DOHH2 (cell line): ENCODE measurements around the gene CDH4.

Experiments
- H3F3A ChIP-seq: fragments of 200-600 bp; sonication (generic), shearing (Covaris generic); 2 replicates; pipeline ENCODE4 v1.6.0; 2016; ENCODE audit warnings: antibody characterized with exemption, mild to moderate bottlenecking; ENCODE audit not compliant: control insufficient read depth, insufficient read depth
- H3K27ac ChIP-seq: fragments of 200-600 bp; sonication (generic); 2 replicates; pipeline ENCODE4 v1.5.1; 2014; ENCODE audit warnings: low read depth, mild to moderate bottlenecking, low read length, moderate library complexity
- H3K27me3 ChIP-seq: fragments of 200-600 bp; sonication (generic); 2 replicates; pipeline ENCODE4 v1.6.1; 2014; ENCODE audit warnings: mild to moderate bottlenecking, low read length, mixed read lengths; ENCODE audit not compliant: control insufficient read depth
- H3K36me3 ChIP-seq: fragments of 200-600 bp; sonication (generic); 2 replicates; pipeline ENCODE4 v1.6.1; 2014; ENCODE audit warnings: mild to moderate bottlenecking, low read length, moderate library complexity, mixed read lengths; ENCODE audit not compliant: control insufficient read depth
- H3K4me1 ChIP-seq: fragments of 200-600 bp; sonication (generic); 2 replicates; pipeline ENCODE4 v1.6.1; 2014; ENCODE audit warnings: mild to moderate bottlenecking, low read length, mixed read lengths; ENCODE audit not compliant: control insufficient read depth
- H3K4me2 ChIP-seq: fragments of 200-600 bp; sonication (generic); 2 replicates; pipeline ENCODE4 v1.6.0; 2014; ENCODE audit warnings: mild to moderate bottlenecking, low read length, moderate library complexity
- H3K4me3 ChIP-seq: fragments of 200-600 bp; sonication (generic); 2 replicates; pipeline ENCODE4 v1.5.1; 2014; ENCODE audit warnings: mild to moderate bottlenecking, low read length, mixed read lengths
- H3K79me2 ChIP-seq: fragments of 200-600 bp; sonication (generic); 2 replicates; pipeline ENCODE4 v1.6.1; 2014; ENCODE audit warnings: mild to moderate bottlenecking, low read length, mixed read lengths; ENCODE audit not compliant: control insufficient read depth
- H3K9me2 ChIP-seq: fragments of 200-600 bp; sonication (generic); replicated peaks from 2 replicates; pipeline ENCODE4 v1.6.1; 2014; ENCODE audit warnings: mild to moderate bottlenecking, low read length, mixed read lengths; ENCODE audit not compliant: control insufficient read depth
- H3K9me3 ChIP-seq: fragments of 200-600 bp; sonication (generic); 2 replicates; pipeline ENCODE4 v1.6.1; 2014; ENCODE audit warnings: antibody characterized with exemption, low read length, mixed read lengths; ENCODE audit not compliant: control insufficient read depth, insufficient read depth
- H4K20me1 ChIP-seq: fragments of 200-600 bp; sonication (generic); 2 replicates; pipeline ENCODE4 v1.6.0; 2014; ENCODE audit warnings: low read depth, mild to moderate bottlenecking, antibody characterized with exemption, low read length, moderate library complexity; ENCODE audit not compliant: control insufficient read depth, insufficient read depth
- EZH2phosphoT487 ChIP-seq: fragments of 200-600 bp; sonication (generic); IDR thresholded peaks from 2 replicates; pipeline ENCODE4 v1.6.1; 2017; ENCODE audit warnings: borderline replicate concordance, mild to moderate bottlenecking, antibody characterized with exemption, low read length, moderate library complexity, mixed read lengths
- TF ChIP-seq, protein P1 (sequence below): fragments of 200-600 bp; sonication (generic); IDR thresholded peaks from one replicate; pipeline ENCODE4 v1.5.1; 2014; ENCODE audit warnings: antibody characterized with exemption, mild to moderate bottlenecking, low read depth, low read length; ENCODE audit not compliant: poor library complexity, severe bottlenecking

The CDH4 gene

DNA sequence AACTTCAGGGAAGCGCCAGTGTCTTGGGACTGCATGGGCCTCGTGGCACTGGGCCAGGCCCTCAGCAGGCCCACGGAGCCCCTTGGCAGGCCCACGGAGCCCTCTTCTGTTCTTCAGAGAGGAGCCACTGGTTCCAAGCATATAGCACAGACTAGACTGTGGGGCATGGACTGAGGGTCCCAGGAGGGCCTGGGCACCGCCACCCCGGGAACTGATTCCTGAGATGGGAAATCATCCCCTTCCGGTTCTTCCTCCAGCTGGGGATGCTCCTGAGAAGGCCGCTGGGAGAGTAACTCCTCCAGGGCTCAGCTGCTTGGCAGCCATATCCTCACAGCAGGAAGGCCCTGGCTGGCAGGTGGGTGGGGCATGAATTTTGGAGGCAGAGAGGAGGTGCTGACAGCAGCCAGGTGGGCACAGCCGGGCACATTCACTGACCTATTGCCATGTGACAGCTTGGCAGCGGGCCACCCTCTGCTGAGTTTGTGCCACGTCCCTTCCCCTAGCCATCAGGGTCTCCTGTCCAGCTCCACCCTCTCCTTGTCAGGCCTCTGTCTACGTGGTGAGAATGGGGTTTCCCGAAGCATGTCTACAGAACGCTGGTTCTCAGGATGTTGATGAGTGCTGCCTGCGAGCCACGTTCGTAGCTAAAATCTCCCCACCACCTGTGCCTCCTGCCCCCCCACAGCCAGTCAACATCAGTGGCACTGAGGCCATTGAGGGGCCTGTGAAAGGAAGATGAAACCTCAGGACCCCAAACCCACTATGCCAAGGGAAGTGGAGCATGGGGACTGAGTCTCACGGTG, 661.6 kb downstream of the CDH4 start:
- H3K4me1 ChIP-seq, result no peaks in the 10 kb centered on the region
- no peaks in the 10 kb centered on the region for H3K9me2 ChIP-seq
- H3K9me3 ChIP-seq, result peaks cover 3% of the 10 kb centered on the region; the same call in 1 of the 2 replicates
- H3K79me2 ChIP-seq, result no peaks in the 10 kb centered on the region
- no peak for TF ChIP-seq EZH2phosphoT487
- TF ChIP-seq, protein P1, sequence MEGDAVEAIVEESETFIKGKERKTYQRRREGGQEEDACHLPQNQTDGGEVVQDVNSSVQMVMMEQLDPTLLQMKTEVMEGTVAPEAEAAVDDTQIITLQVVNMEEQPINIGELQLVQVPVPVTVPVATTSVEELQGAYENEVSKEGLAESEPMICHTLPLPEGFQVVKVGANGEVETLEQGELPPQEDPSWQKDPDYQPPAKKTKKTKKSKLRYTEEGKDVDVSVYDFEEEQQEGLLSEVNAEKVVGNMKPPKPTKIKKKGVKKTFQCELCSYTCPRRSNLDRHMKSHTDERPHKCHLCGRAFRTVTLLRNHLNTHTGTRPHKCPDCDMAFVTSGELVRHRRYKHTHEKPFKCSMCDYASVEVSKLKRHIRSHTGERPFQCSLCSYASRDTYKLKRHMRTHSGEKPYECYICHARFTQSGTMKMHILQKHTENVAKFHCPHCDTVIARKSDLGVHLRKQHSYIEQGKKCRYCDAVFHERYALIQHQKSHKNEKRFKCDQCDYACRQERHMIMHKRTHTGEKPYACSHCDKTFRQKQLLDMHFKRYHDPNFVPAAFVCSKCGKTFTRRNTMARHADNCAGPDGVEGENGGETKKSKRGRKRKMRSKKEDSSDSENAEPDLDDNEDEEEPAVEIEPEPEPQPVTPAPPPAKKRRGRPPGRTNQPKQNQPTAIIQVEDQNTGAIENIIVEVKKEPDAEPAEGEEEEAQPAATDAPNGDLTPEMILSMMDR, result no peak
- no peak overlapping the region for H3K4me3 ChIP-seq
- H3F3A ChIP-seq, result no peaks in the 10 kb centered on the region
- H3K36me3 ChIP-seq, result no peaks in the 10 kb centered on the region
- no peaks in the 10 kb centered on the region for H4K20me1 ChIP-seq
- no peak overlapping the region for H3K27ac ChIP-seq
- H3K4me2 ChIP-seq, result no peak overlapping the region
- H3K27me3 ChIP-seq, result peaks cover 2% of the 10 kb centered on the region; the same call in 1 of the 2 replicates

DNA sequence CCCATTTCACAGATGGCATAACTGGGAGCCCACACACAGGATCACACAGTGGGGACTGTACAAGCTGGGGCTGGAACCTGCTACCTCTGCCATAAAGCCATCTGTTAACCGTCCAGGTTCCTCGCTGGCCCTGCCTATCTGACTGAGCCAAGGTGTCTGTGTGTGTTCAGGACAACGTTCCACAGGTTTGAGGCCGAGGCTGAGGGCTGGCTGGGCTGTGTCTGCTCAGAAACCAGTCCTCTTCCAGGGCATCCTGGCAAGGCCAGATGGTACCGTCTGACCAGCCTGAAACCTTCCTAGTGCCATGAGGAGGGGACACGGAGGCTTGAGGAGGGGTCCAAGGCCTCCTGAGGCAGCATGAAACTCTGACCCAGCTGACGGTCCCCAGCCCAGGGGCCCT, 663.0 kb downstream of the CDH4 start:
- no peaks in the 10 kb centered on the region for H3K4me1 ChIP-seq
- H3K27me3 ChIP-seq, result peaks cover 2% of the 10 kb centered on the region; the same call in 1 of the 2 replicates
- no peaks in the 10 kb centered on the region for H3K36me3 ChIP-seq
- TF ChIP-seq, protein P1, result no peak
- TF ChIP-seq EZH2phosphoT487, result no peak
- H3K9me2 ChIP-seq, result no peaks in the 10 kb centered on the region
- no peaks in the 10 kb centered on the region for H3K79me2 ChIP-seq
- H3K4me3 ChIP-seq, result no peak overlapping the region
- H3K4me2 ChIP-seq, result no peak overlapping the region
- H3K9me3 ChIP-seq, result peaks cover 12% of the 10 kb centered on the region; the same call in 1 of the 2 replicates
- H3F3A ChIP-seq, result peaks cover 3% of the 10 kb centered on the region; the same call in 1 of the 2 replicates
- no peaks in the 10 kb centered on the region for H4K20me1 ChIP-seq
- H3K27ac ChIP-seq, result no peak overlapping the region

DNA sequence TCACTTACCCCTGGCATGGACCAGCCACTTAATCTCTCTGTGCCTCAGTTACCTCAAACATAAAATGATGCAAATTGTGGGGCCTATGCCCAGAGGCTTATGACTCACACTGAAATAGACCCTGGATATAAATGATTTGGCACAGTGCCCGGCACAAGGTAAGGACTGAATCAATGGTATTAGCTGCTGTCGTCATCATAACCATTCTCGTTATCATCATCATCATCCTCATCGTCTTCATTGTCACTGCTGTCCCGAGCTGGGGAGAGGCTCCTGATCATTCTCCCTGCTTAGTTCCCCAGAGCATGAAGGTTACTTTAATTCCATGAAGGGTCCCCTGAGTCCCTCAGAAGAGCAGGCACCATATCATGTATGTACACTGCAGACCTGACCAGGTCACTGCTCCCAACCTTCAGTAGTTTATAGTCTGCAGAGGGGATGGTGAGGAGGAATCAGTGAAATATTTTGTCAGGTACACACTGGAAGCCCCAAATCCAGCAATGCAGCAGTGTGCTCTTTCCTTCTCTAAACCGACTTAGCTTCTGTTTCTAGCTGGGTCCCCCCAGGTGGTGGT, 664.3 kb downstream of the CDH4 start:
- H3K4me3 ChIP-seq, result no peak overlapping the region
- peaks cover 3% of the 10 kb centered on the region; the same call in 1 of the 2 replicates for H3F3A ChIP-seq
- no peaks in the 10 kb centered on the region for H3K79me2 ChIP-seq
- H3K27ac ChIP-seq, result no peak overlapping the region
- H3K9me3 ChIP-seq, result peaks cover 16% of the 10 kb centered on the region; the same call in 1 of the 2 replicates
- no peaks in the 10 kb centered on the region for H3K9me2 ChIP-seq
- H4K20me1 ChIP-seq, result no peaks in the 10 kb centered on the region
- TF ChIP-seq, protein P1, result no peak
- TF ChIP-seq EZH2phosphoT487, result no peak
- H3K4me2 ChIP-seq, result no peak overlapping the region
- H3K4me1 ChIP-seq, result no peaks in the 10 kb centered on the region
- H3K27me3 ChIP-seq, result peaks cover 2% of the 10 kb centered on the region; the same call in 1 of the 2 replicates
- no peaks in the 10 kb centered on the region for H3K36me3 ChIP-seq
